DMS153 (cell line): ENCODE measurements around the gene E2F2.

ENCODE experiments used
- DNase-seq: peaks from one replicate; lab custom pipeline; 2025; lab: John Stamatoyannopoulos, UW

E2F2 gene

GRCh38 chr1:23530747-23531561, at the start of gene E2F2:
E2F2 (minus strand) TSS chr1:23531233; CDS start chr1:23530793, 440 bp downstream.
- DNase-seq = peak; percentile 86

- DNase-seq = no peak
These were observed 47.9 kb upstream of the E2F2 start for GRCh38 chr1:23578997-23579363.

GRCh38 chr1:23578311-23578996, 47.4 kb upstream of the E2F2 start:
- no peak for DNase-seq

- DNase-seq = no peak
These were observed 46.3 kb upstream of the E2F2 start for GRCh38 chr1:23577056-23578004.

- DNase-seq = no peak
These were observed 45.5 kb upstream of the E2F2 start for GRCh38 chr1:23576338-23577055.

- DNase-seq = no peak
These were observed 44.3 kb upstream of the E2F2 start for GRCh38 chr1:23575226-23575810.

GRCh38 chr1:23574265-23574754, 43.3 kb upstream of the E2F2 start:
- DNase-seq = no peak

GRCh38 chr1:23573574-23574182, 42.6 kb upstream of the E2F2 start:
- no peak for DNase-seq

- no peak for DNase-seq
These were observed 40.4 kb upstream of the E2F2 start for GRCh38 chr1:23571465-23571864.

GRCh38 chr1:23570001-23570691, 39.1 kb upstream of the E2F2 start:
- DNase-seq = no peak

- no peak for DNase-seq
These were observed 37.8 kb upstream of the E2F2 start for GRCh38 chr1:23568608-23569383.

GRCh38 chr1:23567996-23568607, 37.1 kb upstream of the E2F2 start:
- DNase-seq = no peak

GRCh38 chr1:23567629-23567995, 36.6 kb upstream of the E2F2 start:
- no peak for DNase-seq

GRCh38 chr1:23566304-23566703, 35.3 kb upstream of the E2F2 start:
- no peak for DNase-seq

- no peak for DNase-seq
These were observed 34.7 kb upstream of the E2F2 start for GRCh38 chr1:23565776-23566175.

- no peak for DNase-seq
These were observed 33.6 kb upstream of the E2F2 start for GRCh38 chr1:23564529-23565122.

GRCh38 chr1:23563755-23564374, 32.8 kb upstream of the E2F2 start:
- DNase-seq = no peak

- DNase-seq = no peak
These were observed 32.0 kb upstream of the E2F2 start for GRCh38 chr1:23563003-23563402.
